ENCODE measurements around the gene FOXK2.

Gene FOXK2

GRCh38 chr17:82525712-82526111, 6.2 kb downstream of the FOXK2 start:
- H3K4me1 Mint-ChIP-seq = peaks cover 52% of the 10 kb centered on the region
- no peaks in the 10 kb centered on the region for H3K27me3 Mint-ChIP-seq (ENCODE audit: low read depth)
- no peaks in the 10 kb centered on the region for H3K9me3 Mint-ChIP-seq
- peak overlapping the region; percentile 4 to 92 (median 18) for H3K27ac Mint-ChIP-seq
- peak overlapping the region in 2 of 3 experiments; percentile 43 to 57 for H3K4me3 Mint-ChIP-seq
- TF ChIP-seq CTCF (IDR thresholded peaks at IDR 0.05; ENCODE audit: unreplicated experiment in 3 of 3) = no peak
- peaks cover 6% of the 10 kb centered on the region for H3K36me3 Mint-ChIP-seq (ENCODE audit: low read depth)

GRCh38 chr17:82527898-82528297, 8.4 kb downstream of the FOXK2 start:
- no peak for TF ChIP-seq CTCF (IDR thresholded peaks at IDR 0.05; ENCODE audit: unreplicated experiment in 3 of 3)
- H3K36me3 Mint-ChIP-seq (ENCODE audit: low read depth) = peaks cover 6% of the 10 kb centered on the region
- H3K4me1 Mint-ChIP-seq = peaks cover 55% of the 10 kb centered on the region
- no peaks in the 10 kb centered on the region for H3K27me3 Mint-ChIP-seq (ENCODE audit: low read depth)
- H3K9me3 Mint-ChIP-seq = no peaks in the 10 kb centered on the region
- peak overlapping the region; percentile 37 to 68 (median 42) for H3K27ac Mint-ChIP-seq
- H3K4me3 Mint-ChIP-seq = no peak overlapping the region

GRCh38 chr17:82528484-82529265, 9.1 kb downstream of the FOXK2 start:
- Mint-ChIP-seq H3K27me3 (ENCODE audit: low read depth) (no peaks in the 10 kb centered on the region), H3K4me3 (no peak overlapping the region), H3K27ac (peak overlapping the region; percentile 37 to 60 (median 42)), H3K9me3 (no peaks in the 10 kb centered on the region), H3K4me1 (peaks cover 54% of the 10 kb centered on the region), H3K36me3 (ENCODE audit: low read depth) (peaks cover 3% of the 10 kb centered on the region)
- peak; percentile 30 to 40 (median 39) for TF ChIP-seq CTCF (IDR thresholded peaks at IDR 0.05; ENCODE audit: unreplicated experiment in 3 of 3)

GRCh38 chr17:82529914-82530300, 10.4 kb downstream of the FOXK2 start:
- no peaks in the 10 kb centered on the region for H3K9me3 Mint-ChIP-seq
- H3K4me1 Mint-ChIP-seq = peaks cover 57% of the 10 kb centered on the region
- no peak overlapping the region for H3K27ac Mint-ChIP-seq
- no peak overlapping the region for H3K4me3 Mint-ChIP-seq
- no peaks in the 10 kb centered on the region for H3K27me3 Mint-ChIP-seq (ENCODE audit: low read depth)
- no peaks in the 10 kb centered on the region for H3K36me3 Mint-ChIP-seq (ENCODE audit: low read depth)
- TF ChIP-seq CTCF (IDR thresholded peaks at IDR 0.05; ENCODE audit: unreplicated experiment in 3 of 3) = no peak

- peak overlapping the region; percentile 42 to 69 (median 58) for H3K27ac Mint-ChIP-seq
- H3K36me3 Mint-ChIP-seq (ENCODE audit: low read depth) = no peaks in the 10 kb centered on the region
- no peaks in the 10 kb centered on the region for H3K27me3 Mint-ChIP-seq (ENCODE audit: low read depth)
- no peak overlapping the region for H3K4me3 Mint-ChIP-seq
- no peak for TF ChIP-seq CTCF (IDR thresholded peaks at IDR 0.05; ENCODE audit: unreplicated experiment in 3 of 3)
- H3K9me3 Mint-ChIP-seq = no peaks in the 10 kb centered on the region
- peaks cover 61% of the 10 kb centered on the region for H3K4me1 Mint-ChIP-seq
Observed at GRCh38 chr17:82531431-82531881, 11.9 kb downstream of the FOXK2 start.

- H3K27me3 Mint-ChIP-seq (ENCODE audit: low read depth) = no peaks in the 10 kb centered on the region
- peak overlapping the region; percentile 63 to 69 (median 63) for H3K27ac Mint-ChIP-seq
- TF ChIP-seq CTCF (IDR thresholded peaks at IDR 0.05; ENCODE audit: unreplicated experiment in 3 of 3) = no peak
- no peak overlapping the region for H3K4me3 Mint-ChIP-seq
- H3K36me3 Mint-ChIP-seq (ENCODE audit: low read depth) = no peaks in the 10 kb centered on the region
- H3K9me3 Mint-ChIP-seq = no peaks in the 10 kb centered on the region
- peaks cover 56% of the 10 kb centered on the region for H3K4me1 Mint-ChIP-seq
Observed at GRCh38 chr17:82534401-82534812, 14.9 kb downstream of the FOXK2 start.

Measured in nephron (organoid).